Ramos (cell line): ENCODE results near the gene COLQ.
"Not testable (repeated sequence)": the region's sequence is repeated elsewhere in the genome, so short reads cannot be mapped to it uniquely, and the experiment has no call there.

Experiments used
- in situ Hi-C: fragments of 300-500 bp; cut with MboI; formaldehyde crosslinking; loops from one replicate; pipeline ENCODE4 v1.14.3; 2022; ENCODE audit warnings: low sequenced_read_pairs; ENCODE audit not compliant: unreplicated experiment

The COLQ gene

GRCh38 chr3:15434756-15435155 lies 86.8 kb downstream of the COLQ start:
- in situ Hi-C loops, result no loop called here

- in situ Hi-C loops, result no loop called here
Measured at GRCh38 chr3:15433531-15433930, 88.0 kb downstream of the COLQ start.

- in situ Hi-C loops, result no loop called here
Measured at GRCh38 chr3:15431256-15431837, 90.2 kb downstream of the COLQ start.

GRCh38 chr3:15430624-15431023 lies 90.9 kb downstream of the COLQ start:
- in situ Hi-C loops, result no loop called here

GRCh38 chr3:15429080-15429479 lies 92.4 kb downstream of the COLQ start:
- in situ Hi-C loops, result no loop called here

GRCh38 chr3:15428539-15428938 lies 93.0 kb downstream of the COLQ start:
- in situ Hi-C loops, result no loop called here

- in situ Hi-C loops, result no loop called here
Measured at GRCh38 chr3:15427981-15428380, 93.5 kb downstream of the COLQ start.

GRCh38 chr3:15427182-15427880 lies 94.2 kb downstream of the COLQ start, which contains the start of the genes EAF1 and METTL6:
Gene EAF1 (plus strand): TSS chr3:15427598. CDS start chr3:15427780, 182 bp downstream.
Gene METTL6 (minus strand): TSS chr3:15427544. CDS start chr3:15426511, 1,033 bp downstream.
- in situ Hi-C loops, result no loop called here

GRCh38 chr3:15426579-15427118 lies 94.9 kb downstream of the COLQ start:
- in situ Hi-C loops, result no loop called here

GRCh38 chr3:15420871-15421270 lies 100.6 kb downstream of the COLQ start:
- in situ Hi-C loops, result no loop called here

- in situ Hi-C loops, result not testable (repeated sequence)
Measured at GRCh38 chr3:15410966-15411365, 110.5 kb downstream of the COLQ start.

GRCh38 chr3:15409774-15410173 lies 111.7 kb downstream of the COLQ start:
- in situ Hi-C loops, result loop anchor here (10.0 kb wide), 1 partner anchor 205 kb away; the partner anchor contains the start of gene CAPN7

GRCh38 chr3:15409239-15409638 lies 112.3 kb downstream of the COLQ start:
- in situ Hi-C loops, result loop anchor here (10.0 kb wide), 1 partner anchor 204 kb away; the partner anchor contains the start of gene CAPN7

- in situ Hi-C loops, result loop anchor here (10.0 kb wide), 1 partner anchor 201 kb away; the partner anchor contains the start of gene CAPN7
Measured at GRCh38 chr3:15405448-15406050, 116.0 kb downstream of the COLQ start.

- in situ Hi-C loops, result loop anchor here (10.0 kb wide), 1 partner anchor 200 kb away; the partner anchor contains the start of gene CAPN7
Measured at GRCh38 chr3:15404767-15405166, 116.7 kb downstream of the COLQ start.

GRCh38 chr3:15403965-15404364 lies 117.5 kb downstream of the COLQ start:
- in situ Hi-C loops, result loop anchor here (10.0 kb wide), 1 partner anchor 199 kb away; the partner anchor contains the start of gene CAPN7

GRCh38 chr3:15403495-15403894 lies 118.0 kb downstream of the COLQ start:
- in situ Hi-C loops, result loop anchor here (10.0 kb wide), 1 partner anchor 199 kb away; the partner anchor contains the start of gene CAPN7

- in situ Hi-C loops, result loop anchor here (10.0 kb wide), 1 partner anchor 197 kb away; the partner anchor contains the start of gene CAPN7
Measured at GRCh38 chr3:15401936-15402335, 119.6 kb downstream of the COLQ start.
